HCT116 (cell line): ENCODE data around the gene KNL1. TPM values are rescaled to one million over a fixed set of nuclear protein-coding genes. Genes with fewer than 3 reads are reported as not detected.

Experiments used
- ATAC-seq: fragments of 200-7000 bp; cut with Tn5 transposase; 2 replicates; pipeline ENCODE4 v1.9.1; 2020; ENCODE audit warnings: mild to moderate bottlenecking, moderate library complexity
- BruUV-seq: library from RNA; stranded (reverse); fragments of 400-500 nt; replicated peaks from 2 replicates; lab custom pipeline; 2021; lab: Mats Ljungman, UMichigan
- CTCF ChIA-PET: fragments of 300-600 bp; sonication (Branson Sonifier 250); formaldehyde crosslinking; loops from one replicate; lab custom pipeline; 2021; ENCODE audit warnings: antibody characterized with exemption; lab: Charles Lee
- POLR2A ChIA-PET: fragments of 300-600, 350-600 bp; sonication (Branson Sonifier 250); formaldehyde crosslinking; loops from one replicate; lab custom pipeline; 2021; ENCODE audit warnings: antibody characterized with exemption; lab: Charles Lee
- RAD21 ChIA-PET, 2 experiments: fragments of 300-600 bp; sonication (Branson Sonifier 250); formaldehyde crosslinking; loops; one replicate each; lab custom pipeline; 2023; ENCODE audit warnings: low total read pairs in 2 of 2; ENCODE audit not compliant: uncharacterized antibody in 2 of 2, unreplicated experiment in 2 of 2, low non-redundant PET in 1 of 2; lab: Charles Lee
- DNase-seq: peaks from one replicate; pipeline ENCODE4 v3.0.0-alpha.2; 2010; ENCODE audit warnings: low read depth, low spot score
- H2AFZ ChIP-seq: fragments of 200-600 bp; shearing (Covaris generic), sonication (generic); 2 replicates; pipeline ENCODE4 v1.6.1; 2017; ENCODE audit warnings: low read depth, mixed run types, mixed read lengths, antibody characterized with exemption, low read length; ENCODE audit not compliant: poor library complexity, severe bottlenecking
- H3K27ac ChIP-seq: 2 replicates; pipeline ENCODE4 v1.5.1; 2012; ENCODE audit warnings: low read depth, low read length
- H3K27me3 ChIP-seq: fragments of 200-600 bp; sonication (generic); 2 replicates; pipeline ENCODE4 v1.6.1; 2016; ENCODE audit warnings: mixed run types, low read length, mixed read lengths; ENCODE audit not compliant: insufficient read depth
- H3K36me3 ChIP-seq, 2 experiments: fragments of 200-500 bp in 1 of 2; fragments of 200-600 bp in 1 of 2; sonication (Bioruptor generic) in 1 of 2; sonication (generic) in 1 of 2; 2 replicates each; pipeline versions ENCODE4 v1.5.1 to v1.6.1; 2014 to 2016; ENCODE audit warnings: low read length in 2 of 2, inconsistent platforms in 1 of 2, mixed read lengths in 1 of 2, mixed run types in 1 of 2; ENCODE audit not compliant: insufficient read depth in 2 of 2, control insufficient read depth in 1 of 2
- H3K4me1 ChIP-seq, 2 experiments: fragments of 200-600 bp in 1 of 2; sonication (generic) in 1 of 2; 2 replicates each; pipeline versions ENCODE4 v1.5.1 to v1.6.1; 2012 to 2017; ENCODE audit warnings: low read length in 2 of 2, inconsistent platforms in 1 of 2, mild to moderate bottlenecking in 1 of 2, mixed read lengths in 1 of 2, mixed run types in 1 of 2, moderate library complexity in 1 of 2; ENCODE audit not compliant: insufficient read depth in 2 of 2, control insufficient read depth in 1 of 2
- H3K4me2 ChIP-seq: fragments of 200-600 bp; sonication (generic); 2 replicates; pipeline ENCODE4 v1.6.1; 2017; ENCODE audit warnings: mixed run types, low read length, mixed read lengths
- H3K4me3 ChIP-seq, 2 experiments: fragments of 200-600 bp in 1 of 2; sonication (generic) in 1 of 2; replicated peaks in 1 of 2; 2 replicates each; pipeline ENCODE4 v1.5.1; 2011 to 2016; ENCODE audit warnings: low read length in 2 of 2, control low read depth in 1 of 2, low read depth in 1 of 2, mild to moderate bottlenecking in 1 of 2, mixed read lengths in 1 of 2, mixed run types in 1 of 2
- H3K79me2 ChIP-seq: fragments of 200-600 bp; sonication (generic); 2 replicates; pipeline ENCODE4 v1.6.1; 2017; ENCODE audit warnings: mild to moderate bottlenecking, mixed run types, low read length, moderate library complexity, mixed read lengths; ENCODE audit not compliant: insufficient read depth
- H3K9ac ChIP-seq: fragments of 200-600 bp; sonication (generic); 2 replicates; pipeline ENCODE4 v1.6.1; 2016; ENCODE audit warnings: low read length, mixed read lengths
- H3K9me2 ChIP-seq: fragments of 200-600 bp; sonication (generic), shearing (Covaris generic); 2 replicates; pipeline ENCODE4 v1.6.1; 2017; ENCODE audit warnings: mixed run types, mild to moderate bottlenecking, moderate library complexity; ENCODE audit not compliant: insufficient read depth
- H3K9me3 ChIP-seq, 2 experiments: fragments of 200-500 bp in 1 of 2; fragments of 200-600 bp in 1 of 2; sonication (Bioruptor generic) in 1 of 2; sonication (generic) in 1 of 2; 2 replicates each; pipeline ENCODE4 v1.6.1; 2014 to 2017; ENCODE audit warnings: low read length in 2 of 2, mixed read lengths in 2 of 2, inconsistent platforms in 1 of 2, low read depth in 1 of 2, mild to moderate bottlenecking in 1 of 2, mixed run types in 1 of 2, moderate library complexity in 1 of 2; ENCODE audit not compliant: control insufficient read depth in 1 of 2, insufficient read depth in 1 of 2
- H4K20me1 ChIP-seq: fragments of 200-600 bp; sonication (generic), shearing (Covaris generic); 2 replicates; pipeline ENCODE4 v1.6.1; 2017; ENCODE audit warnings: mixed run types, mild to moderate bottlenecking, moderate library complexity; ENCODE audit not compliant: insufficient read depth
- EZH2phosphoT487 ChIP-seq: fragments of 200-600 bp; IDR thresholded peaks from 2 replicates; pipeline ENCODE4 v1.6.1; 2018; ENCODE audit warnings: antibody characterized with exemption, borderline replicate concordance
- FOSL1 ChIP-seq: IDR thresholded peaks from 2 replicates; pipeline ENCODE4 v1.6.1; 2012; ENCODE audit warnings: low read depth
- JUND ChIP-seq: IDR thresholded peaks from 2 replicates; pipeline ENCODE4 v1.6.1; 2012
- MAX ChIP-seq: IDR thresholded peaks from 2 replicates; pipeline ENCODE4 v1.6.1; 2012
- POLR2A ChIP-seq: IDR thresholded peaks from 2 replicates; pipeline ENCODE4 v1.7.0; 2011; ENCODE audit warnings: borderline replicate concordance; ENCODE audit not compliant: insufficient read depth, insufficient read length; ENCODE audit errors: extremely low read depth
- REST ChIP-seq: IDR thresholded peaks from 2 replicates; pipeline ENCODE4 v1.6.1; 2012; ENCODE audit warnings: low read depth
- SIN3A ChIP-seq: IDR thresholded peaks from 2 replicates; pipeline ENCODE4 v1.6.1; 2012; ENCODE audit warnings: low read depth
- SP1 ChIP-seq: IDR thresholded peaks from 2 replicates; pipeline ENCODE4 v1.6.1; 2012; ENCODE audit warnings: low read depth
- SRF ChIP-seq: IDR thresholded peaks from 2 replicates; pipeline ENCODE4 v1.6.1; 2012; ENCODE audit warnings: low read depth
- TCF7L2 ChIP-seq: IDR thresholded peaks from 2 replicates; pipeline ENCODE4 v1.7.0; 2011; ENCODE audit warnings: borderline replicate concordance, inconsistent platforms; ENCODE audit not compliant: insufficient read depth, insufficient read length; ENCODE audit errors: extremely low read depth
- ZBTB33 ChIP-seq: IDR thresholded peaks from 2 replicates; pipeline ENCODE4 v1.6.1; 2011; ENCODE audit warnings: mild to moderate bottlenecking, low read length, moderate library complexity; ENCODE audit not compliant: insufficient replicate concordance; ENCODE audit errors: extremely low read depth
- ZFX ChIP-seq: fragments of 450-650 bp; IDR thresholded peaks from 2 replicates; pipeline ENCODE4 v1.6.1; 2017
- ZNF274 ChIP-seq: fragments of 200-500 bp; sonication (Bioruptor generic); IDR thresholded peaks from 2 replicates; pipeline ENCODE4 v1.6.1; 2014; ENCODE audit warnings: mild to moderate bottlenecking, low read depth, low read length, inconsistent platforms
- intact Hi-C: fragments of 100-400 bp; cut with micrococcal nuclease; formaldehyde crosslinking; loops from 2 replicates; pipeline ENCODE4 v1.10.0; 2022
- total RNA-seq: library from RNA; stranded (reverse); gene quantifications from one replicate; pipeline ENCODE4 v1.2.1, GENCODE V29; 2021; ENCODE audit not compliant: unreplicated experiment

The KNL1 gene
- total RNA-seq, 1 experiment from 2014 or later, result 30.6 TPM

- Histone ChIP-seq H3K4me1 (peaks cover 9 to 19% of the 10 kb centered on the region in 2 experiments; a peak in 3 of 4 replicates), H3K9me3 (no peaks in the 10 kb centered on the region), H3K9ac (no peak overlapping the region), H3K4me2 (no peak overlapping the region), H4K20me1 (no peaks in the 10 kb centered on the region), H3K9me2 (no peaks in the 10 kb centered on the region), H3K4me3 (no peak overlapping the region), H2AFZ (no peak overlapping the region), H3K27ac (no peak overlapping the region), H3K27me3 (no peaks in the 10 kb centered on the region), H3K79me2 (peaks cover 55% of the 10 kb centered on the region), H3K36me3 (peaks cover 12 to 29% of the 10 kb centered on the region in 2 experiments; a peak in 2 of 4 replicates)
- POLR2A ChIA-PET, result no interaction called here
- no TSS peak for BruUV-seq
- DNase-seq (no peak), ATAC-seq (no peak)
- intact Hi-C loops, result no loop called here
- RAD21 ChIA-PET, result interaction anchor here in 1 of 2 experiments (0.6 kb wide), 1 partner anchor 86 kb away, joined by 3 read pairs; no protein-coding TSS in a partner anchor
- TF ChIP-seq EZH2phosphoT487 (no peak), POLR2A (no peak), FOSL1 (no peak), MAX (no peak), ZBTB33 (no peak), SIN3A (no peak), SRF (no peak), REST (no peak), TCF7L2 (no peak), JUND (no peak), SP1 (no peak), ZFX (no peak), ZNF274 (no peak)
- CTCF ChIA-PET, result no interaction called here
These were observed 103.9 kb downstream of the KNL1 start for GRCh38 chr15:40697916-40698315.
